Heart left ventricle (tissue), 13 donors: Measurements from ENCODE around the gene ATP6V0C.
"Not testable (repeated sequence)": the region's sequence is repeated elsewhere in the genome, so short reads cannot be mapped to it uniquely, and the experiment has no call there.

ENCODE experiments used
- CTCF ChIP-seq, 12 donors: fragments of 200-600 bp; sonication (generic) in 4 of 12; IDR thresholded peaks; one replicate each; pipeline versions ENCODE4 v1.5.0 to v1.8.0; 2018 to 2022; ENCODE audit warnings: antibody characterized with exemption in 12 of 12, mild to moderate bottlenecking in 5 of 12
- POLR2A ChIP-seq, 2 donors: fragments of 450-650 bp; IDR thresholded peaks; one replicate each; pipeline ENCODE4 v1.6.1; 2017; ENCODE audit warnings: antibody characterized with exemption in 2 of 2, mild to moderate bottlenecking in 2 of 2, moderate library complexity in 2 of 2
- donor health status: ischemic (EF 13 %, LVEDD 7.1; RV severe dilation, severe dysfunction).
- donor health status: DM: no; HTN: yes; CAD: no.
- donor health status: DM: no; HTN: no; CAD: no.
- donor health status: ischemic (EF 25% LVEDD 6.9; RV normal size, moderate dysfunction).
- donor health status: ischemic (EF 25% LVEDD 5.7; RV mildly dilated, moderate dysfunction).
- donor health status: ischemic (EF 35%, LVEDD 5.7; RV mildly dilated, moderate dysfunction).
- donor health status: nonischemic (EF 11% LVEDD 7.7; RV severe dilation, severe dysfunction).
- donor health status: DM: yes; HTN: yes; CAD: no.
- donor health status: PGD.
- donor health status: ischemic (EF 29% LVEDD 5.4; RV normal size, mild dysfunction).
- donor health status: nonischemic (EF 23%, LVEDD 6.1; RV moderate dilation, normal function).

GRCh38 chr16:2554709-2555425, 41.1 kb downstream of the ATP6V0C start:
- not testable (repeated sequence) for TF ChIP-seq POLR2A, CTCF (IDR thresholded peaks at IDR 0.05)
